ENCODE data around the gene EID2B.

Gene EID2B

GRCh38 chr19:39557811-39558623 is 25.4 kb upstream of the EID2B start:
- no peak for TF ChIP-seq CTCF (IDR thresholded peaks at IDR 0.05; ENCODE audit: low read length)
- TF ChIP-seq EZH2 (IDR thresholded peaks at IDR 0.05; ENCODE audit: borderline replicate concordance, low read length) = no peak
- no peaks in the 10 kb centered on the region for H3K36me3 ChIP-seq (ENCODE audit: insufficient read depth, low read length)
- peak overlapping the region; percentile 31 for H3K4me3 ChIP-seq (ENCODE audit: low read depth, low read length, poor library complexity, severe bottlenecking)
- no peak overlapping the region for H3K27ac ChIP-seq (ENCODE audit: low read depth, low read length, poor library complexity, severe bottlenecking)
- no peaks in the 10 kb centered on the region; the same call in 1 of the 2 replicates for H3K27me3 ChIP-seq (ENCODE audit: insufficient read depth, low read length)
- no peaks in the 10 kb centered on the region for H4K20me1 ChIP-seq (ENCODE audit: insufficient read depth, low read length)
- H3K9me3 ChIP-seq (ENCODE audit: low read length) = no peaks in the 10 kb centered on the region
- peak overlapping the region; percentile 50 for H3K4me2 ChIP-seq (ENCODE audit: low read length)
- peaks cover 18% of the 10 kb centered on the region for H3K4me1 ChIP-seq (ENCODE audit: insufficient read depth, low read length, severe bottlenecking)
- peak overlapping the region; percentile 17; the same call in 1 of the 2 replicates for H3K9ac ChIP-seq (ENCODE audit: low read length)
- no peaks in the 10 kb centered on the region for H3F3A ChIP-seq (ENCODE audit: insufficient read depth, low read length)
- no peaks in the 10 kb centered on the region for H3K79me2 ChIP-seq (ENCODE audit: insufficient read depth, low read length)
- peak overlapping the region; percentile 16; the same call in 1 of the 2 replicates for H2AFZ ChIP-seq (ENCODE audit: low read length)
- no peaks in the 10 kb centered on the region for H3K9me2 ChIP-seq (ENCODE audit: low read depth, low read length)

DNA sequence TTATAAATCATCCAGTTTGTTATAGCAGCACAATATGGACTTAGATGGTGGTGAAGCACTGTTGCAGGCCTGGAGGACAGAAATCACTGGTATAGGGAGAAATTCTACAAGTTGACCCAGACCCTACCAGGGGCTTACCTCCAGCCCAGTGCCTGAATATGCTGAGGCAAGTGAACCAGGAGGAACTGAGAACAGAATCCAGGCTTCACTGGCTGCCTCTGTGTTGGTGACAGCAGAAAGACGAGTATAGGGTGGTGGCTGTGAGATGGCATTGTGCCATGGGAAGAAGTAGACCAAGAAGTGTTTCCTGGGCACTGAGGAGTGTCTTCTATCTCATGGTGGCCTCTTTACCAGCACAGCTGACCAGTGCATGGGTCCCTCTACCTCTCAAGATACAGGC is 23.2 kb upstream of the EID2B start:
- Histone ChIP-seq H3K36me3 (ENCODE audit: insufficient read depth, low read length) (no peaks in the 10 kb centered on the region), H3K9me3 (ENCODE audit: low read length) (no peaks in the 10 kb centered on the region), H3K9me2 (ENCODE audit: low read depth, low read length) (no peaks in the 10 kb centered on the region), H3K4me3 (ENCODE audit: low read depth, low read length, poor library complexity, severe bottlenecking) (no peak overlapping the region), H3K4me2 (ENCODE audit: low read length) (no peak overlapping the region), H2AFZ (ENCODE audit: low read length) (no peak overlapping the region), H3K79me2 (ENCODE audit: insufficient read depth, low read length) (no peaks in the 10 kb centered on the region), H3K4me1 (ENCODE audit: insufficient read depth, low read length, severe bottlenecking) (peaks cover 18% of the 10 kb centered on the region), H3K27ac (ENCODE audit: low read depth, low read length, poor library complexity, severe bottlenecking) (no peak overlapping the region), H3K27me3 (ENCODE audit: insufficient read depth, low read length) (no peaks in the 10 kb centered on the region; the same call in 1 of the 2 replicates), H3K9ac (ENCODE audit: low read length) (no peak overlapping the region), H3F3A (ENCODE audit: insufficient read depth, low read length) (no peaks in the 10 kb centered on the region), H4K20me1 (ENCODE audit: insufficient read depth, low read length) (no peaks in the 10 kb centered on the region)
- TF ChIP-seq EZH2 (IDR thresholded peaks at IDR 0.05; ENCODE audit: borderline replicate concordance, low read length) = no peak
- no peak for TF ChIP-seq CTCF (IDR thresholded peaks at IDR 0.05; ENCODE audit: low read length)

DNA sequence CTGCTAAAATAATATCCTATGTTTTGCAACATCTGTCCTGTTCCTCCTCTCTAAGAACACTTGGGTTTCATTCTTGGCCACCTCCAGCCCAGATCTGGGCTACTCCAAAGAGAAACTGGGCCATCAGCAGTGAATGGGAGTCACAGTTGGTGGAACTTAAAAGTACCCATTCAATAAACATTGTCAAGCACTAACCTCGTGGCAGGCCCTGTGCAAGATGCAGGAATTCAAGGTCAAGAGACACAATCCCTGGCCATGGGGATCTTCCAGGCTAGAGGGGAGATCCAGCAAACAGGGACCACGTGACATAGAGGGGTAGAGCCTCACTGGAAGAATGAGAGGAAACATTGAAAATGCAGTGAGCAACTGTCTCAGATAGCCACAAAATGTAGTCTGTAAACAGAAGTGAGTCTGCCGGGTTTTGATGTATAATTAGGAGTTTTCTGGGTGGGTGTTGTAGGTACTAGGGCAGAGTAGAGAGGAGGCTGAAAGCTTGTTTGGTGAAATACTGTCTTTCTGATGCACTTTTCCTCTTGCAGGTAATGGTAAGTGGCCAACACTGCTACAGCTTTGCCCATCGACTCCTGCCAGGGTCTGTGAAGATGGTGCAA is 22.2 kb upstream of the EID2B start:
- no peaks in the 10 kb centered on the region for H3K9me2 ChIP-seq (ENCODE audit: low read depth, low read length)
- TF ChIP-seq CTCF (IDR thresholded peaks at IDR 0.05; ENCODE audit: low read length) (no peak), EZH2 (IDR thresholded peaks at IDR 0.05; ENCODE audit: borderline replicate concordance, low read length) (no peak)
- no peaks in the 10 kb centered on the region for H3F3A ChIP-seq (ENCODE audit: insufficient read depth, low read length)
- no peak overlapping the region for H3K4me3 ChIP-seq (ENCODE audit: low read depth, low read length, poor library complexity, severe bottlenecking)
- no peak overlapping the region for H3K9ac ChIP-seq (ENCODE audit: low read length)
- no peak overlapping the region for H3K27ac ChIP-seq (ENCODE audit: low read depth, low read length, poor library complexity, severe bottlenecking)
- H3K9me3 ChIP-seq (ENCODE audit: low read length) = no peaks in the 10 kb centered on the region
- no peak overlapping the region for H3K4me2 ChIP-seq (ENCODE audit: low read length)
- no peaks in the 10 kb centered on the region for H3K36me3 ChIP-seq (ENCODE audit: insufficient read depth, low read length)
- H3K79me2 ChIP-seq (ENCODE audit: insufficient read depth, low read length) = no peaks in the 10 kb centered on the region
- no peaks in the 10 kb centered on the region for H4K20me1 ChIP-seq (ENCODE audit: insufficient read depth, low read length)
- no peak overlapping the region for H2AFZ ChIP-seq (ENCODE audit: low read length)
- peaks cover 18% of the 10 kb centered on the region for H3K4me1 ChIP-seq (ENCODE audit: insufficient read depth, low read length, severe bottlenecking)
- H3K27me3 ChIP-seq (ENCODE audit: insufficient read depth, low read length) = no peaks in the 10 kb centered on the region; the same call in 1 of the 2 replicates
